Nephron progenitor cell (in vitro differentiated cells): ENCODE measurements around the gene NCAPG.

Experiments
- DNase-seq: peaks from one replicate; pipeline ENCODE4 v3.0.0; 2021
- H3K27ac Mint-ChIP-seq: 2 replicates; pipeline ENCODE4 v1.8.0; 2021; ENCODE audit warnings: mild to moderate bottlenecking, moderate library complexity, mixed read lengths
- H3K27me3 Mint-ChIP-seq: 2 replicates; pipeline ENCODE4 v1.8.0; 2021; ENCODE audit warnings: mild to moderate bottlenecking, low read depth, mixed read lengths; ENCODE audit not compliant: poor library complexity
- H3K36me3 Mint-ChIP-seq: 2 replicates; pipeline ENCODE4 v1.8.0; 2021; ENCODE audit warnings: low read depth, mixed read lengths
- H3K4me1 Mint-ChIP-seq: 2 replicates; pipeline ENCODE4 v1.8.0; 2021; ENCODE audit warnings: mixed read lengths
- H3K4me3 Mint-ChIP-seq: 2 replicates; pipeline ENCODE4 v1.8.0; 2021; ENCODE audit warnings: mild to moderate bottlenecking, moderate library complexity, mixed read lengths
- H3K9me3 Mint-ChIP-seq: 2 replicates; pipeline ENCODE4 v1.8.0; 2021; ENCODE audit warnings: mild to moderate bottlenecking, moderate library complexity, mixed read lengths
- TF ChIP-seq, protein P1 (sequence below): fragments of 200-600 bp; sonication (generic); IDR thresholded peaks from 2 replicates; pipeline ENCODE4 v1.5.0; 2021; ENCODE audit warnings: antibody characterized with exemption

Gene NCAPG

GRCh38 chr4:17765514-17766286 lies 45.1 kb upstream of the NCAPG start:
- no peaks in the 10 kb centered on the region for H3K36me3 Mint-ChIP-seq
- DNase-seq = no peak
- peaks cover 11% of the 10 kb centered on the region for H3K27me3 Mint-ChIP-seq
- TF ChIP-seq, protein P1, sequence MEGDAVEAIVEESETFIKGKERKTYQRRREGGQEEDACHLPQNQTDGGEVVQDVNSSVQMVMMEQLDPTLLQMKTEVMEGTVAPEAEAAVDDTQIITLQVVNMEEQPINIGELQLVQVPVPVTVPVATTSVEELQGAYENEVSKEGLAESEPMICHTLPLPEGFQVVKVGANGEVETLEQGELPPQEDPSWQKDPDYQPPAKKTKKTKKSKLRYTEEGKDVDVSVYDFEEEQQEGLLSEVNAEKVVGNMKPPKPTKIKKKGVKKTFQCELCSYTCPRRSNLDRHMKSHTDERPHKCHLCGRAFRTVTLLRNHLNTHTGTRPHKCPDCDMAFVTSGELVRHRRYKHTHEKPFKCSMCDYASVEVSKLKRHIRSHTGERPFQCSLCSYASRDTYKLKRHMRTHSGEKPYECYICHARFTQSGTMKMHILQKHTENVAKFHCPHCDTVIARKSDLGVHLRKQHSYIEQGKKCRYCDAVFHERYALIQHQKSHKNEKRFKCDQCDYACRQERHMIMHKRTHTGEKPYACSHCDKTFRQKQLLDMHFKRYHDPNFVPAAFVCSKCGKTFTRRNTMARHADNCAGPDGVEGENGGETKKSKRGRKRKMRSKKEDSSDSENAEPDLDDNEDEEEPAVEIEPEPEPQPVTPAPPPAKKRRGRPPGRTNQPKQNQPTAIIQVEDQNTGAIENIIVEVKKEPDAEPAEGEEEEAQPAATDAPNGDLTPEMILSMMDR = no peak
- peaks cover 26% of the 10 kb centered on the region for H3K9me3 Mint-ChIP-seq
- no peak overlapping the region for H3K4me3 Mint-ChIP-seq
- H3K27ac Mint-ChIP-seq = no peak overlapping the region
- H3K4me1 Mint-ChIP-seq = no peaks in the 10 kb centered on the region

GRCh38 chr4:17766826-17767458 lies 43.8 kb upstream of the NCAPG start:
- Mint-ChIP-seq H3K4me3 (no peak overlapping the region), H3K9me3 (peaks cover 26% of the 10 kb centered on the region), H3K27me3 (peaks cover 4% of the 10 kb centered on the region), H3K27ac (no peak overlapping the region), H3K4me1 (peaks cover 6% of the 10 kb centered on the region), H3K36me3 (no peaks in the 10 kb centered on the region)
- TF ChIP-seq, protein P1 = no peak
- DNase-seq = no peak

- Mint-ChIP-seq H3K9me3 (peaks cover 21% of the 10 kb centered on the region), H3K36me3 (no peaks in the 10 kb centered on the region), H3K4me1 (peaks cover 12% of the 10 kb centered on the region), H3K27me3 (peaks cover 11% of the 10 kb centered on the region), H3K4me3 (no peak overlapping the region), H3K27ac (no peak overlapping the region)
- DNase-seq = no peak
- TF ChIP-seq, protein P1 = no peak
These were observed 41.2 kb upstream of the NCAPG start for GRCh38 chr4:17769406-17770174.

DNA sequence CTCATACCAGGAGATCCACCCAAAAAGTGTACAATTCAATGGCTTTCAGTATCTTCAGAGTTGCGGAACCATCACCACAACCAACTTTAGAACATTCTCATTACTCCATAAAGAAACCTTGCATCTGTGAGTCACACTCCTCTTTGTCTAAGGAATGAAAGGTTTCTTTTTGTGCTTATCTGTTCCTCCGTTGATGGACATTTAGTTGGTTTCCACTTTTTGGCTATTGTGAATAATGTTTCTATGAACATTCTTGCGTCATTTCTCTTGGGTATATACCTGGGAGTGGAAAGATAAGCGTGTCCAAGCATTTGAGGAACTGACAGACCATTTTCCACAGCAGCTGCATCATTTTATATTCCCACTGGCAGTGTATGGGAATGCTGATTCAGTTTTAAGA lies 39.9 kb upstream of the NCAPG start:
- Mint-ChIP-seq H3K9me3 (peaks cover 16% of the 10 kb centered on the region), H3K27me3 (peaks cover 11% of the 10 kb centered on the region), H3K4me3 (no peak overlapping the region), H3K4me1 (peaks cover 12% of the 10 kb centered on the region), H3K27ac (no peak overlapping the region), H3K36me3 (no peaks in the 10 kb centered on the region)
- TF ChIP-seq, protein P1 = no peak
- DNase-seq = no peak

- peaks cover 12% of the 10 kb centered on the region for H3K4me1 Mint-ChIP-seq
- H3K4me3 Mint-ChIP-seq = no peak overlapping the region
- no peaks in the 10 kb centered on the region for H3K36me3 Mint-ChIP-seq
- peaks cover 12% of the 10 kb centered on the region for H3K27me3 Mint-ChIP-seq
- H3K9me3 Mint-ChIP-seq = peaks cover 11% of the 10 kb centered on the region
- no peak overlapping the region for H3K27ac Mint-ChIP-seq
- no peak for DNase-seq
- TF ChIP-seq, protein P1 = no peak
These were observed 39.4 kb upstream of the NCAPG start for GRCh38 chr4:17771284-17771908.
